Measurements from ENCODE around the gene JAKMIP1. TPM values are rescaled to one million over a fixed set of nuclear protein-coding genes. Genes with fewer than 3 reads are reported as not detected.

JAKMIP1 gene
- total and polyA plus RNA-seq, 2 donors (not counting 1 experiment from before 2014, with no cell fraction given) = 0.49 to 1.0 TPM

- intact Hi-C loops (cut with micrococcal nuclease) = no loop called here
- no peak overlapping the region for H3K27ac Mint-ChIP-seq
- peaks cover 0 to 10% (median 0%) of the 10 kb centered on the region in 3 donors for H3K9me3 ChIP-seq (ENCODE audit: control extremely low read depth in 1 of 3, control insufficient read depth in 2 of 3, insufficient read depth in 1 of 3, low read length in 2 of 3)
- no peak overlapping the region for H2AFZ ChIP-seq (ENCODE audit: insufficient read depth, low read depth, low read length, poor library complexity, severe bottlenecking)
- H3K4me3 Mint-ChIP-seq = no peak overlapping the region
- H3K9ac ChIP-seq (ENCODE audit: low read length) = no peak overlapping the region
- H3K4me2 ChIP-seq (replicated peaks; ENCODE audit: low read depth, low read length, poor library complexity, severe bottlenecking) = no peak overlapping the region
- H3K79me2 ChIP-seq (ENCODE audit: control insufficient read depth, insufficient read depth, low read length) = no peaks in the 10 kb centered on the region
- ATAC-seq (ENCODE audit: low read depth) = no peak
- no peak overlapping the region for H3K4me3 ChIP-seq (ENCODE audit: control extremely low read depth in 1 of 5, extremely low read depth in 1 of 5, insufficient read depth in 1 of 5, low read depth in 2 of 5, low read length in 4 of 5)
- TF ChIP-seq EZH2 (IDR thresholded peaks at IDR 0.05; ENCODE audit: borderline replicate concordance, insufficient read depth, low read depth, low read length, poor library complexity, severe bottlenecking) = no peak
- TF ChIP-seq CTCF (IDR thresholded peaks at IDR 0.05) = no peak
- no peak overlapping the region for H3K27ac ChIP-seq (ENCODE audit: low read length in 2 of 2)
- ChIA-PET CTCF (no interaction called here), POLR2A (no interaction called here)
- H4K20me1 ChIP-seq (ENCODE audit: control insufficient read depth, insufficient read depth, low read length, poor library complexity, severe bottlenecking) = no peaks in the 10 kb centered on the region
- 87% methylated on average over 17 of the region's 20 CpGs for WGBS (ENCODE audit: insufficient coverage)
- DNase-seq = no peak
- H3K27me3 ChIP-seq (replicated peaks in 1 of 4; ENCODE audit: control extremely low read depth in 1 of 4, control insufficient read depth in 3 of 4, insufficient read depth in 4 of 4, low read length in 3 of 4) = peaks cover 0 to 6% (median 0%) of the 10 kb centered on the region in 4 experiments
- H3K4me1 ChIP-seq (ENCODE audit: control insufficient read depth in 2 of 2, insufficient read depth in 2 of 2, low read length in 2 of 2) = no peaks in the 10 kb centered on the region
- H3K9me3 Mint-ChIP-seq (ENCODE audit: insufficient read depth) = no peaks in the 10 kb centered on the region
- H3K4me1 Mint-ChIP-seq = no peaks in the 10 kb centered on the region
- no peaks in the 10 kb centered on the region for H3K36me3 ChIP-seq (replicated peaks in 1 of 2; ENCODE audit: control extremely low read depth in 1 of 2, control insufficient read depth in 1 of 2, extremely low read depth in 1 of 2, insufficient read depth in 2 of 2, low read length in 1 of 2)
- H3K27me3 Mint-ChIP-seq = peaks cover 10% of the 10 kb centered on the region
These were observed 178.3 kb downstream of the JAKMIP1 start for GRCh38 chr4:6021831-6022606.

DNA sequence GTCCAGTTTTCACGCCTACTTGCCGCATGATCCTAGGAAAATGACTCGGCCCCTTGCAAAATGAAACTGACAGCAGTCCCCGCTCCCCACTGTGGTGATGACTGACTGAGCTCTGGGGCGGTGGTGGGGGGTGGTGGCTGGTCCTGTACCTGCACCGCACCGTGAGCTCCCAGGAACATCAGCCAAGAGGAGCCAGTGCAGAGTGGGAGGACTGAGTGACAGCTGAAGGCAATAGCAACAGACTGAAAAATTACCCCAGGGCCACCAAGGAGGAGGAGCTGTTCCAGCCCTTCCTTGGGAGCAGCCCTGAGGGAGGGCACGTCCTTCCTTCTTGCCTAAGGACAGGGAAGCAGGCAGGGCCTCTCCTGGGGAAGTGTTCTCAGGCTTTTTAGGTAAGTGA, 179.7 kb downstream of the JAKMIP1 start:
- H3K4me1 Mint-ChIP-seq = no peaks in the 10 kb centered on the region
- WGBS (ENCODE audit: insufficient coverage) = 88% methylated on average over 8 of the region's 8 CpGs
- no peaks in the 10 kb centered on the region for H3K36me3 ChIP-seq (replicated peaks in 1 of 2; ENCODE audit: control extremely low read depth in 1 of 2, control insufficient read depth in 1 of 2, extremely low read depth in 1 of 2, insufficient read depth in 2 of 2, low read length in 1 of 2)
- H3K4me1 ChIP-seq (ENCODE audit: control insufficient read depth in 2 of 2, insufficient read depth in 2 of 2, low read length in 2 of 2) = no peaks in the 10 kb centered on the region
- no peak overlapping the region for H3K4me2 ChIP-seq (replicated peaks; ENCODE audit: low read depth, low read length, poor library complexity, severe bottlenecking)
- H4K20me1 ChIP-seq (ENCODE audit: control insufficient read depth, insufficient read depth, low read length, poor library complexity, severe bottlenecking) = no peaks in the 10 kb centered on the region
- H3K27ac ChIP-seq (ENCODE audit: low read length in 2 of 2) = no peak overlapping the region
- peaks cover 0 to 10% (median 0%) of the 10 kb centered on the region in 3 donors for H3K9me3 ChIP-seq (ENCODE audit: control extremely low read depth in 1 of 3, control insufficient read depth in 2 of 3, insufficient read depth in 1 of 3, low read length in 2 of 3)
- ChIA-PET POLR2A (no interaction called here), CTCF (no interaction called here)
- H3K4me3 Mint-ChIP-seq = no peak overlapping the region
- no peak overlapping the region for H3K4me3 ChIP-seq (ENCODE audit: control extremely low read depth in 1 of 5, extremely low read depth in 1 of 5, insufficient read depth in 1 of 5, low read depth in 2 of 5, low read length in 4 of 5)
- DNase-seq = no peak
- peaks cover 10% of the 10 kb centered on the region for H3K27me3 Mint-ChIP-seq
- no peak overlapping the region for H2AFZ ChIP-seq (ENCODE audit: insufficient read depth, low read depth, low read length, poor library complexity, severe bottlenecking)
- intact Hi-C loops (cut with micrococcal nuclease) = no loop called here
- H3K27me3 ChIP-seq (replicated peaks in 1 of 4; ENCODE audit: control extremely low read depth in 1 of 4, control insufficient read depth in 3 of 4, insufficient read depth in 4 of 4, low read length in 3 of 4) = peaks cover 0 to 6% (median 0%) of the 10 kb centered on the region in 4 experiments
- H3K79me2 ChIP-seq (ENCODE audit: control insufficient read depth, insufficient read depth, low read length) = no peaks in the 10 kb centered on the region
- no peaks in the 10 kb centered on the region for H3K9me3 Mint-ChIP-seq (ENCODE audit: insufficient read depth)
- no peak for ATAC-seq (ENCODE audit: low read depth)
- no peak overlapping the region for H3K27ac Mint-ChIP-seq
- TF ChIP-seq EZH2 (IDR thresholded peaks at IDR 0.05; ENCODE audit: borderline replicate concordance, insufficient read depth, low read depth, low read length, poor library complexity, severe bottlenecking) (no peak), CTCF (IDR thresholded peaks at IDR 0.05) (no peak)
- no peak overlapping the region for H3K9ac ChIP-seq (ENCODE audit: low read length)
